HEK293T (cell line): ENCODE data around the gene RASSF4.

Source experiments
- CTCF ChIA-PET: fragments of 350-600 bp; formaldehyde crosslinking; extraction: SDS; loops from one replicate; lab custom pipeline; 2021; ENCODE audit warnings: antibody characterized with exemption, inconsistent platforms; lab: Yijun Ruan, JAX
- POLR2A ChIA-PET: fragments of 350-600 bp; formaldehyde crosslinking; extraction: SDS; loops from one replicate; lab custom pipeline; 2020; ENCODE audit warnings: antibody characterized with exemption, inconsistent platforms; lab: Yijun Ruan, JAX
- DNase-seq: peaks from one replicate; pipeline ENCODE4 v3.0.0; 2012; ENCODE audit warnings: mixed read lengths; ENCODE audit errors: extremely low spot score
- ARNT ChIP-seq: fragments of 450-650 bp; IDR thresholded peaks from 2 replicates; pipeline ENCODE4 v1.6.1; 2017; ENCODE audit warnings: mild to moderate bottlenecking
- BHLHE40 ChIP-seq: fragments of 450-650 bp; IDR thresholded peaks from 2 replicates; pipeline ENCODE4 v1.6.1; 2016; ENCODE audit warnings: mild to moderate bottlenecking, moderate library complexity, borderline replicate concordance
- CTBP1 ChIP-seq: fragments of 450-650 bp; IDR thresholded peaks from 2 replicates; pipeline ENCODE4 v1.6.1; 2016; ENCODE audit warnings: borderline replicate concordance
- ELF4 ChIP-seq: fragments of 450-650 bp; IDR thresholded peaks from 2 replicates; pipeline ENCODE4 v1.6.1; 2017; ENCODE audit warnings: antibody characterized with exemption
- FOXA1 ChIP-seq: fragments of 450-650 bp; IDR thresholded peaks from 2 replicates; pipeline ENCODE4 v1.6.1; 2016; ENCODE audit warnings: mild to moderate bottlenecking
- FOXK2 ChIP-seq: fragments of 450-650 bp; IDR thresholded peaks from 2 replicates; pipeline ENCODE4 v1.6.1; 2016; ENCODE audit warnings: mild to moderate bottlenecking
- FOXM1 ChIP-seq: fragments of 450-650 bp; IDR thresholded peaks from 2 replicates; pipeline ENCODE4 v1.6.1; 2017; ENCODE audit warnings: mild to moderate bottlenecking, borderline replicate concordance
- HDGF ChIP-seq: fragments of 450-650 bp; IDR thresholded peaks from 2 replicates; pipeline ENCODE4 v1.6.1; 2017; ENCODE audit warnings: antibody characterized with exemption, borderline replicate concordance
- L3MBTL2 ChIP-seq: fragments of 450-650 bp; conservative IDR thresholded peaks from 2 replicates; pipeline ENCODE4 v1.6.1; 2016; ENCODE audit warnings: mild to moderate bottlenecking
- LEF1 ChIP-seq: fragments of 450-650 bp; IDR thresholded peaks from 2 replicates; pipeline ENCODE4 v1.6.1; 2017; ENCODE audit warnings: mild to moderate bottlenecking, borderline replicate concordance
- NFRKB ChIP-seq: fragments of 450-650 bp; IDR thresholded peaks from 2 replicates; pipeline ENCODE4 v1.6.1; 2016; ENCODE audit warnings: mild to moderate bottlenecking, moderate library complexity
- PKNOX1 ChIP-seq: fragments of 450-650 bp; IDR thresholded peaks from 2 replicates; pipeline ENCODE4 v1.6.1; 2016
- SP1 ChIP-seq: fragments of 450-650 bp; IDR thresholded peaks from 2 replicates; pipeline ENCODE4 v1.6.1; 2017
- SUZ12 ChIP-seq: fragments of 450-650 bp; IDR thresholded peaks from 2 replicates; pipeline ENCODE4 v1.6.1; 2016; ENCODE audit warnings: mild to moderate bottlenecking
- TARDBP ChIP-seq: fragments of 450-650 bp; IDR thresholded peaks from 2 replicates; pipeline ENCODE4 v1.6.1; 2016
- ZNF384 ChIP-seq: fragments of 450-650 bp; IDR thresholded peaks from 2 replicates; pipeline ENCODE4 v1.6.1; 2016

The RASSF4 gene

GRCh38 chr10:44980309-44981171 is 20.9 kb downstream of the RASSF4 start:
- TF ChIP-seq SUZ12 (no peak), HDGF (no peak), FOXA1 (no peak), PKNOX1 (no peak), ELF4 (no peak), ARNT (no peak), SP1 (no peak), L3MBTL2 (no peak), NFRKB (no peak), TARDBP (no peak), BHLHE40 (no peak), FOXM1 (no peak), CTBP1 (no peak), LEF1 (no peak), ZNF384 (no peak)
- ChIA-PET POLR2A (interaction anchor here (1.1 to 1.2 kb wide), 2 partner anchors 9 to 22 kb away, joined by 3 to 4 read pairs; no protein-coding TSS in a partner anchor), CTCF (interaction anchor here (0.9 to 1.2 kb wide), 3 partner anchors 9 to 73 kb away, joined by 3 read pairs; no protein-coding TSS in a partner anchor)
- no peak for DNase-seq

GRCh38 chr10:44981172-44982113 is 21.8 kb downstream of the RASSF4 start:
- DNase-seq = no peak
- CTCF ChIA-PET = interaction anchor here (0.9 to 1.2 kb wide), 3 partner anchors 8 to 74 kb away, joined by 3 read pairs; no protein-coding TSS in a partner anchor
- POLR2A ChIA-PET = interaction anchor here (1.1 to 1.2 kb wide), 2 partner anchors 9 to 23 kb away, joined by 3 to 4 read pairs; no protein-coding TSS in a partner anchor
- TF ChIP-seq FOXM1 (no peak), FOXK2 (no peak), ELF4 (no peak), PKNOX1 (no peak), FOXA1 (no peak), CTBP1 (no peak), BHLHE40 (no peak), HDGF (no peak), TARDBP (no peak), ZNF384 (no peak), SP1 (no peak), SUZ12 (no peak), L3MBTL2 (no peak), ARNT (no peak), NFRKB (no peak), LEF1 (no peak)

GRCh38 chr10:44982114-44982460 is 22.5 kb downstream of the RASSF4 start:
- ChIA-PET POLR2A (interaction anchor here (1.2 kb wide), 1 partner anchor 24 kb away, joined by 4 read pairs; no protein-coding TSS in a partner anchor), CTCF (no interaction called here)
- no peak for TF ChIP-seq SP1
- no peak for TF ChIP-seq CTBP1
- no peak for TF ChIP-seq LEF1
- no peak for TF ChIP-seq HDGF
- no peak for TF ChIP-seq FOXK2

GRCh38 chr10:44982496-44982895 is 22.9 kb downstream of the RASSF4 start:
- DNase-seq = no peak
- POLR2A ChIA-PET = no interaction called here
- CTCF ChIA-PET = no interaction called here
- no peak for TF ChIP-seq TARDBP
- no peak for TF ChIP-seq NFRKB
- no peak for TF ChIP-seq SP1
- no peak for TF ChIP-seq HDGF
- no peak for TF ChIP-seq BHLHE40
- no peak for TF ChIP-seq ZNF384
- TF ChIP-seq ARNT = no peak
- TF ChIP-seq PKNOX1 = no peak
- no peak for TF ChIP-seq L3MBTL2
- no peak for TF ChIP-seq FOXM1
- no peak for TF ChIP-seq FOXK2
- no peak for TF ChIP-seq SUZ12
- no peak for TF ChIP-seq FOXA1
- no peak for TF ChIP-seq ELF4
- no peak for TF ChIP-seq LEF1
- no peak for TF ChIP-seq CTBP1

More at GRCh38 chr10:44982114-44982460, 22.5 kb downstream of the RASSF4 start:
- DNase-seq = no peak

- DNase-seq = no peak
- TF ChIP-seq HDGF (no peak), SUZ12 (no peak), CTBP1 (no peak), ELF4 (no peak), L3MBTL2 (no peak), FOXK2 (no peak), TARDBP (no peak), ZNF384 (no peak), FOXA1 (no peak), NFRKB (no peak), BHLHE40 (no peak)
- ChIA-PET POLR2A (no interaction called here), CTCF (no interaction called here)
Observed at GRCh38 chr10:44983066-44983894, 23.7 kb downstream of the RASSF4 start.
